ENCODE measurements around the gene PRMT5.

- TF ChIP-seq SP1 (IDR thresholded peaks at IDR 0.05) (no peak), FOXM1 (IDR thresholded peaks at IDR 0.05; ENCODE audit: borderline replicate concordance) (no peak), ZNF384 (IDR thresholded peaks at IDR 0.05) (no peak), BHLHE40 (IDR thresholded peaks at IDR 0.05; ENCODE audit: borderline replicate concordance) (no peak), ARNT (IDR thresholded peaks at IDR 0.05) (no peak), CTBP1 (IDR thresholded peaks at IDR 0.05; ENCODE audit: borderline replicate concordance) (no peak), ELF4 (IDR thresholded peaks at IDR 0.05) (no peak)
Observed at GRCh38 chr14:22883173-22883976, 45.8 kb downstream of the PRMT5 start, which contains the start of gene REM2.

Measured in HEK293T (cell line).